ENCODE measurements around the gene PRR5.

Gene PRR5

GRCh38 chr22:44691796-44692661 lies 10.0 kb upstream of the PRR5 start:
- no peak overlapping the region for H3K9ac ChIP-seq (ENCODE audit: low read depth in 1 of 2, low read length in 2 of 2)
- H3K4me3 ChIP-seq (ENCODE audit: low read length in 2 of 2): no peak overlapping the region
- H3K36me3 ChIP-seq (ENCODE audit: control insufficient read depth in 2 of 2, insufficient read depth in 2 of 2, low read length in 2 of 2): no peaks in the 10 kb centered on the region
- no peaks in the 10 kb centered on the region for H3K9me3 ChIP-seq (ENCODE audit: control insufficient read depth in 2 of 2, low read length in 2 of 2)
- H3K27me3 ChIP-seq (ENCODE audit: control insufficient read depth in 2 of 2, insufficient read depth in 2 of 2, low read length in 2 of 2): peaks cover 0 to 3% of the 10 kb centered on the region in 2 donors
- H3K4me1 ChIP-seq (ENCODE audit: control insufficient read depth in 2 of 2, insufficient read depth in 2 of 2, low read length in 2 of 2): no peaks in the 10 kb centered on the region
- no peak overlapping the region for H3K27ac ChIP-seq (ENCODE audit: low read depth in 2 of 2, low read length in 2 of 2)

- Histone ChIP-seq H3K4me3 (ENCODE audit: low read length in 2 of 2) (no peak overlapping the region), H3K9me3 (ENCODE audit: control insufficient read depth in 2 of 2, low read length in 2 of 2) (no peaks in the 10 kb centered on the region), H3K27ac (ENCODE audit: low read depth in 2 of 2, low read length in 2 of 2) (no peak overlapping the region), H3K27me3 (ENCODE audit: control insufficient read depth in 2 of 2, insufficient read depth in 2 of 2, low read length in 2 of 2) (peaks cover 0 to 3% of the 10 kb centered on the region in 2 donors), H3K9ac (ENCODE audit: low read depth in 1 of 2, low read length in 2 of 2) (no peak overlapping the region), H3K4me1 (ENCODE audit: control insufficient read depth in 2 of 2, insufficient read depth in 2 of 2, low read length in 2 of 2) (no peaks in the 10 kb centered on the region), H3K36me3 (ENCODE audit: control insufficient read depth in 2 of 2, insufficient read depth in 2 of 2, low read length in 2 of 2) (no peaks in the 10 kb centered on the region)
These were observed 9.4 kb upstream of the PRR5 start for GRCh38 chr22:44692662-44693007.

- Histone ChIP-seq H3K36me3 (ENCODE audit: control insufficient read depth in 2 of 2, insufficient read depth in 2 of 2, low read length in 2 of 2) (no peaks in the 10 kb centered on the region), H3K9me3 (ENCODE audit: control insufficient read depth in 2 of 2, low read length in 2 of 2) (no peaks in the 10 kb centered on the region), H3K27me3 (ENCODE audit: control insufficient read depth in 2 of 2, insufficient read depth in 2 of 2, low read length in 2 of 2) (peaks cover 0 to 3% of the 10 kb centered on the region in 2 donors), H3K4me3 (ENCODE audit: low read length in 2 of 2) (no peak overlapping the region), H3K4me1 (ENCODE audit: control insufficient read depth in 2 of 2, insufficient read depth in 2 of 2, low read length in 2 of 2) (no peaks in the 10 kb centered on the region), H3K9ac (ENCODE audit: low read depth in 1 of 2, low read length in 2 of 2) (no peak overlapping the region), H3K27ac (ENCODE audit: low read depth in 2 of 2, low read length in 2 of 2) (no peak overlapping the region)
These were observed 8.9 kb upstream of the PRR5 start for GRCh38 chr22:44693145-44693544.

GRCh38 chr22:44693756-44694155 lies 8.2 kb upstream of the PRR5 start:
- no peaks in the 10 kb centered on the region for H3K9me3 ChIP-seq (ENCODE audit: control insufficient read depth in 2 of 2, low read length in 2 of 2)
- H3K4me3 ChIP-seq (ENCODE audit: low read length in 2 of 2): no peak overlapping the region
- no peak overlapping the region for H3K27ac ChIP-seq (ENCODE audit: low read depth in 2 of 2, low read length in 2 of 2)
- H3K9ac ChIP-seq (ENCODE audit: low read depth in 1 of 2, low read length in 2 of 2): no peak overlapping the region
- peaks cover 0 to 3% of the 10 kb centered on the region in 2 donors for H3K27me3 ChIP-seq (ENCODE audit: control insufficient read depth in 2 of 2, insufficient read depth in 2 of 2, low read length in 2 of 2)
- no peaks in the 10 kb centered on the region for H3K4me1 ChIP-seq (ENCODE audit: control insufficient read depth in 2 of 2, insufficient read depth in 2 of 2, low read length in 2 of 2)
- H3K36me3 ChIP-seq (ENCODE audit: control insufficient read depth in 2 of 2, insufficient read depth in 2 of 2, low read length in 2 of 2): no peaks in the 10 kb centered on the region

DNA sequence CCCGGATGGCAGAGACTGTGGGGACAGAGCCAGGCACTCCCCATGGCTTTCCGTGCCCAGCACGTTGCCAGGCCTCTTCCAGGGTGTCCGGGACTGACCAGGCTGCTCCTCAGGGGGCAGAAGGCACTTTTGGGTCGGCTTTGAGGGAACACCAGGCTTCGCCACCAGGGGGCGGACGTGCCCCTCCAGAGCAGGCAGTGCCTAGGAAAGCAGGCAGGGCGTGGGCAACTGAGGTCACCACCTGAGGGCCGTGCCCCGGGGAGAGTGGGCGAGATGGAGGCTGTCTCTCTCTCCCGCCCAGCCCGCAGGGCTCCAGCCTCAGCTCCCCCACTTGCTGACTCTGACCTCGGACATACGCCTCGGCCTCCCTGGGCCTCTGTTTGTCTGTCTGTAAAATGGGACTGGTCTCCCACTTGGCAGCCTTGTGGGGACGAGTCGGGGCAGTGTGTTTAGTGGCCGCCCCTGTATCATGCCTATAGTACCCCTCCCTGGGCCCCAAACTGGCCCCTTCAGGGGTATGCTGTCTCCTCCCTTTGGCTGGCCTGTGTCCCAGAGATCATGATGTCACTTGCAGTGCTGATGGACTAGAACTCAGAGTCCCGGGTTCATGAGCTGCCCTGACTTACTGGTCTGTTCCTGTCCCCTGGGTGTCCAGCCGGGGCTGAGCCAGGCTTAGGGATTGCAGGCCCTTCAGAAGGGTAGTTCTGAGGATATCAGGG lies 4.4 kb upstream of the PRR5 start:
- H3K9me3 ChIP-seq (ENCODE audit: control insufficient read depth in 2 of 2, low read length in 2 of 2): no peaks in the 10 kb centered on the region
- H3K4me1 ChIP-seq (ENCODE audit: control insufficient read depth in 2 of 2, insufficient read depth in 2 of 2, low read length in 2 of 2): peaks cover 4 to 5% of the 10 kb centered on the region in 2 donors
- no peak overlapping the region for H3K4me3 ChIP-seq (ENCODE audit: low read length in 2 of 2)
- no peaks in the 10 kb centered on the region for H3K27me3 ChIP-seq (ENCODE audit: control insufficient read depth in 2 of 2, insufficient read depth in 2 of 2, low read length in 2 of 2)
- no peaks in the 10 kb centered on the region for H3K36me3 ChIP-seq (ENCODE audit: control insufficient read depth in 2 of 2, insufficient read depth in 2 of 2, low read length in 2 of 2)
- no peak overlapping the region for H3K27ac ChIP-seq (ENCODE audit: low read depth in 2 of 2, low read length in 2 of 2)
- no peak overlapping the region for H3K9ac ChIP-seq (ENCODE audit: low read depth in 1 of 2, low read length in 2 of 2)

DNA sequence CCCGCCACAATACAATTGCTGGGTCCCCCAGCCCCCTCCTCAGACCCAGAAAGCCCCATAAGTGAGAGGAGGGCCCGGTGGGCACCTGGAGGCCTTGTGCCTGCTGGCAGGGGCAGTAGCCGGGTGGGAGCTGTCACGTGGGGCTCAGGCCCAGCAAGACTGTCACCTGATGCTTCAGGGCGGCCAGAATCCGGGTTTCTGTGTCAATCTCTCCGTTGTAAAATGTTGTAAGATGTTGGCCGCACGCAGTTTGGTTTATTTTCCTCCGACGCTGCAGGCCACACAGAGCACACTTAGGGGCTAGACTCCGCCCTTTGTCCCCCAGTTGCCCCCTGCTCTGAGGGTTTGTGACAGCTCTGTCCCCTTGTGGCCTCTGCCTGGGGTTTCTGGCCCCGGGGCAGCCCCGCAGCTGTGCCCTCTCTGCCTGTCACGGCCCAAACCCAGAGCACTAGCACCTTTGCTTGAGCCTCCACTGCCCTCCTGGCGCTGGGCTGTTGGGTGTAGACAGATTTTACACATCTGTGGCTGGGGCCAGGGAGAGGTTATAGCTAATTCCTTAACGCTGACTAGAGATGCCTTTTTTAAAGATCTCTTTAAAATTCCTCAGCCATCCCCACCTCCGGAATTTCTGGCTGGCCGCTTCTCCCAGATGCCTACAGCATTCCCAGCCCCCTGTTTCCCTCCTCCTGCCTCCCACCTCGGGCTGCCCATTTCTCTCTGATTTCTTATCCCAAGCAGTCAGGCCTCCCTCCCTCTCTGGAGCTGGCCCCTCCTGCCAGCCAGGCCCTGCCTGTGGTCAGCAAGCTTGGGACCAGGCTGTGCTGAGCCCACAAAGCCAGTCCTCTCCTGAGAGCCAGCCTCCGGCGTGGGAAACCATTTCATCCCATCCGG lies 3.2 kb upstream of the PRR5 start:
- H3K4me3 ChIP-seq (ENCODE audit: low read length in 2 of 2): no peak overlapping the region
- H3K4me1 ChIP-seq (ENCODE audit: control insufficient read depth in 2 of 2, insufficient read depth in 2 of 2, low read length in 2 of 2): peaks cover 13 to 14% of the 10 kb centered on the region in 2 donors
- no peaks in the 10 kb centered on the region for H3K36me3 ChIP-seq (ENCODE audit: control insufficient read depth in 2 of 2, insufficient read depth in 2 of 2, low read length in 2 of 2)
- H3K9ac ChIP-seq (ENCODE audit: low read depth in 1 of 2, low read length in 2 of 2): no peak overlapping the region
- no peaks in the 10 kb centered on the region for H3K27me3 ChIP-seq (ENCODE audit: control insufficient read depth in 2 of 2, insufficient read depth in 2 of 2, low read length in 2 of 2)
- no peaks in the 10 kb centered on the region for H3K9me3 ChIP-seq (ENCODE audit: control insufficient read depth in 2 of 2, low read length in 2 of 2)
- peak overlapping the region in 1 of 2 donors; percentile 50 for H3K27ac ChIP-seq (ENCODE audit: low read depth in 2 of 2, low read length in 2 of 2)

GRCh38 chr22:44700456-44700855 lies 1.5 kb upstream of the PRR5 start:
- Histone ChIP-seq H3K27me3 (ENCODE audit: control insufficient read depth in 2 of 2, insufficient read depth in 2 of 2, low read length in 2 of 2) (no peaks in the 10 kb centered on the region), H3K27ac (ENCODE audit: low read depth in 2 of 2, low read length in 2 of 2) (no peak overlapping the region), H3K4me1 (ENCODE audit: control insufficient read depth in 2 of 2, insufficient read depth in 2 of 2, low read length in 2 of 2) (peaks cover 14% of the 10 kb centered on the region in 2 donors), H3K9me3 (ENCODE audit: control insufficient read depth in 2 of 2, low read length in 2 of 2) (no peaks in the 10 kb centered on the region), H3K36me3 (ENCODE audit: control insufficient read depth in 2 of 2, insufficient read depth in 2 of 2, low read length in 2 of 2) (no peaks in the 10 kb centered on the region), H3K9ac (ENCODE audit: low read depth in 1 of 2, low read length in 2 of 2) (no peak overlapping the region), H3K4me3 (ENCODE audit: low read length in 2 of 2) (no peak overlapping the region)

- H3K27ac ChIP-seq (ENCODE audit: low read depth in 2 of 2, low read length in 2 of 2): peak overlapping the region in 1 of 2 donors; percentile 43
- H3K27me3 ChIP-seq (ENCODE audit: control insufficient read depth in 2 of 2, insufficient read depth in 2 of 2, low read length in 2 of 2): no peaks in the 10 kb centered on the region
- H3K4me3 ChIP-seq (ENCODE audit: low read length in 2 of 2): peak overlapping the region; percentile 20 to 33
- H3K4me1 ChIP-seq (ENCODE audit: control insufficient read depth in 2 of 2, insufficient read depth in 2 of 2, low read length in 2 of 2): peaks cover 14% of the 10 kb centered on the region in 2 donors
- no peaks in the 10 kb centered on the region for H3K9me3 ChIP-seq (ENCODE audit: control insufficient read depth in 2 of 2, low read length in 2 of 2)
- H3K9ac ChIP-seq (ENCODE audit: low read depth in 1 of 2, low read length in 2 of 2): no peak overlapping the region
- no peaks in the 10 kb centered on the region for H3K36me3 ChIP-seq (ENCODE audit: control insufficient read depth in 2 of 2, insufficient read depth in 2 of 2, low read length in 2 of 2)
These were observed 715 bp upstream of the PRR5 start for GRCh38 chr22:44701187-44701790.

DNA sequence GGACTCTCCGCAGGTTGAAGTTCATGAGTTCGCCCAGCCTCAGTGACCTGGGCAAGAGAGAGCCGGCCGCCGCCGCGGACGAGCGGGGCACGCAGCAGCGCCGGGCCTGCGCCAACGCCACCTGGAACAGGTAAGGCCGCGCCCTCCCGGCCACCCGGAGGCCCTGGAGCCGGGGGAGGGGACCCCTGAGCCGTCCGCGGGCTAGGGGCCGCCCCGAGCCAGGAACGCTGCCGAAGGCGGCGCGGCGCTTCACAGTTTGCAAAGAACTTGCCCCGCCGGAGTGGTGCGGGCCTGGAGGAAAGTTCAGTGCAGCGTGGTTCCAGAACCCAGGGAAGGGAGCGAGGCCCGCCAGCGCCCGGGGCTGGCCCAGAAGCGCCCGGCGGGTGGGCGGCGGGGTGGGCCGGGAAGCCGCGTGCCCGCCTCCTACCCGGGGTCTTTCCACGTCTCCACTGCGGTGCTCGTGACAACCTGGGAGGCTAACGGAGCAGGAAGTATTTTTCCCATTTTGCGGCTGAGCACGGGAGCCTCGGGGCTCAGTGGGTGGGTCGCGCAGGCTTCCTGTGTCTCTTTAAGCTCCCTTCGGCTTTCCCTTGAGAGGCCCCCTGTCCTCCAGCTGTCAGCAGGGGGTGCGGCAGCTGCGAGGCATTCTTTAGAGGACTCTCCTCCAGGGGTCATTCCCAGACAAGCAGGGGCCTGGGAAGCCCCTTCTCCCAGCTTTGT lies 635 bp downstream of the PRR5 start:
- H3K4me3 ChIP-seq (ENCODE audit: low read length in 2 of 2): peak overlapping the region; percentile 73 to 74
- no peaks in the 10 kb centered on the region for H3K36me3 ChIP-seq (ENCODE audit: control insufficient read depth in 2 of 2, insufficient read depth in 2 of 2, low read length in 2 of 2)
- peak overlapping the region; percentile 60 to 73 for H3K9ac ChIP-seq (ENCODE audit: low read depth in 1 of 2, low read length in 2 of 2)
- H3K27ac ChIP-seq (ENCODE audit: low read depth in 2 of 2, low read length in 2 of 2): peak overlapping the region; percentile 64 to 77
- H3K27me3 ChIP-seq (ENCODE audit: control insufficient read depth in 2 of 2, insufficient read depth in 2 of 2, low read length in 2 of 2): no peaks in the 10 kb centered on the region
- no peaks in the 10 kb centered on the region for H3K9me3 ChIP-seq (ENCODE audit: control insufficient read depth in 2 of 2, low read length in 2 of 2)
- H3K4me1 ChIP-seq (ENCODE audit: control insufficient read depth in 2 of 2, insufficient read depth in 2 of 2, low read length in 2 of 2): peaks cover 14% of the 10 kb centered on the region in 2 donors

Data from mucosa of rectum (tissue), 2 donors.